Psoas muscle (tissue), 8 donors: ENCODE results near the gene CBR3. TPM values are rescaled to one million over a fixed set of nuclear protein-coding genes. Genes with fewer than 3 reads are reported as not detected.

ENCODE experiments used
- ATAC-seq, 4 donors: fragments of 200-7000 bp; cut with Tn5 transposase; one replicate each; pipeline ENCODE4 v1.9.1; 2020; ENCODE audit warnings: moderate library complexity in 3 of 4, mild to moderate bottlenecking in 2 of 4
- DNase-seq, 2 donors: peaks; one replicate each; pipeline ENCODE4 v3.0.0-alpha.2; 2020
- H3K27ac ChIP-seq: fragments of 200-600 bp; one replicate; pipeline ENCODE4 v1.8.0; 2022
- H3K27me3 ChIP-seq, 3 donors: fragments of 200-600 bp in 1 of 3; one replicate each; pipeline versions ENCODE4 v1.6.1 to v1.8.0; 2013 to 2022; ENCODE audit warnings: low read length in 2 of 3, mild to moderate bottlenecking in 2 of 3, moderate library complexity in 1 of 3; ENCODE audit not compliant: insufficient read depth in 3 of 3
- H3K36me3 ChIP-seq, 2 donors: fragments of 200-600 bp in 1 of 2; one replicate each; pipeline versions ENCODE4 v1.6.1 to v1.8.0; 2013 to 2022; ENCODE audit warnings: low read depth in 1 of 2, mild to moderate bottlenecking in 1 of 2, moderate library complexity in 1 of 2; ENCODE audit not compliant: insufficient read depth in 1 of 2
- H3K4me1 ChIP-seq: fragments of 200-600 bp; one replicate; pipeline ENCODE4 v1.8.0; 2022
- H3K4me3 ChIP-seq: fragments of 200-600 bp; one replicate; pipeline ENCODE4 v1.8.0; 2022; ENCODE audit warnings: mild to moderate bottlenecking
- H3K9me3 ChIP-seq: fragments of 200-600 bp; one replicate; pipeline ENCODE4 v1.8.0; 2022
- CTCF ChIP-seq: fragments of 200-600 bp; IDR thresholded peaks from one replicate; pipeline ENCODE4 v1.8.0; 2022; ENCODE audit warnings: antibody characterized with exemption
- WGBS, 3 donors: extraction: QIAGEN DNeasy Blood & Tissue Kit; methylation state at CpG; one replicate each; pipeline versions ENCODE4 v1.1.6 to v1.1.7; 2013; 5-methylcytosine and 5-hydroxymethylcytosine counted together
- intact Hi-C, 2 donors: fragments of 100-400 bp; cut with DNase I; formaldehyde crosslinking; loops; one replicate each; pipeline versions ENCODE4 v1.11.0 to v1.14.2; 2022
- polyA plus RNA-seq, 3 donors: library from polyadenylated mRNA; stranded (reverse); fragments of 200-250 nt; gene quantifications; one replicate each; pipeline ENCODE4 v1.2.3, GENCODE V29; 2013
- total RNA-seq, 4 donors: library from RNA; stranded (reverse); fragmentation: NEBNext Ultra II Directional in 2 of 4; extraction: Animal tissue kit (Norgen Biotek cat#: 25700) in 2 of 4; gene quantifications; one replicate each; pipeline versions ENCODE4 v1.2.1 to v1.2.4, GENCODE V29; 2021 to 2023
- donor health status: healthy with polysubstance abuse.
- donor health status: DM: no; HTN: no; CAD: no; lungs with moderate emphysema.
- donor health status: Bipolar disorder and iron deficiency.
- donor health status: healthy.
- donor health status: DM: yes; HTN: yes; CAD: no.
- donor health status: DM: no; HTN: no; CAD: no.
- donor health status: DM: no; HTN: no; CAD: no.
- donor health status: DM: yes; HTN: yes; CAD: no.

Gene CBR3
- total and polyA plus RNA-seq, 7 donors = 0.64 to 1.9 (median 1.4) TPM

DNA sequence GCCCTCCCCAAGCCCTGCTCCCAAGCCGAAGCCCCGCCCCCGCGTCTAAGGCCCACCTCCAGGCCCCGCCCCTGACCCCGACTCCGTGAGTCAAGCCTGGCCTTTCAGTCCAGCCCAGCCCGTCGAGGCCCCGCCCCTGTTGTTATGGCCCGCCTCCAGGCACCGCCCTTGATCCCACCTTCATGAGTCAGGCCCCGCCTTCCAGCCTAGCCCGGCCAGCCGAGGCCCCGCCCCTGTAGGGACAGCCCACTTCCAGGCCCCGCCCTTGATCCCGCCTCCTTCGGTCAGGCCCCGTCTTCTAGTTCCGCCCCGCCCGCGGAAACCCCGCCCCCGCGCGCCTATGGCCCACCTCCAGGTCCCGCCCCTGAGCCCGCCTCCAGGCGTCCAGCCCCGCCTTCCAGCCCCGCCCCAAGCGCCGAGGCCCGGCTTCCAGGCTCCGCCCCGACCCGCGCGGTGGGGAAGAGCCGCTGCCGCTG is 21.5 kb downstream of the CBR3 start:
- ATAC-seq (peak; percentile 92 to 96 (median 94)), DNase-seq (peak; percentile 99 to 100)
- peak overlapping the region; percentile 92 for H3K4me3 ChIP-seq
- TF ChIP-seq CTCF = no peak
- no peaks in the 10 kb centered on the region for H3K9me3 ChIP-seq
- no peaks in the 10 kb centered on the region for H3K27me3 ChIP-seq
- intact Hi-C loops = loop anchor here (2.0 to 5.0 kb wide), 3 partner anchors 41 to 164 kb away; partner anchors contain the start of gene MORC3 (in 1 of the 2)
- WGBS, 3 donors = 0 to 1% (median 0%) methylated on average over 9 to 43 of the region's 43 CpGs
- no peaks in the 10 kb centered on the region for H3K36me3 ChIP-seq
- H3K4me1 ChIP-seq = peaks cover 15% of the 10 kb centered on the region
- H3K27ac ChIP-seq = peak overlapping the region; percentile 79

GRCh38 chr21:36156815-36157670 is 22.2 kb downstream of the CBR3 start, which contains the start of gene DOP1B:
Gene DOP1B (plus strand): TSS chr21:36156824. CDS start chr21:36164734, 7,910 bp downstream.
- WGBS, 3 donors = 1 to 2% (median 1%) methylated on average over 62 to 83 of the region's 83 CpGs
- intact Hi-C loops = loop anchor here (2.0 to 5.0 kb wide), 3 partner anchors 40 to 164 kb away; partner anchors contain the start of gene MORC3 (in 1 of the 2)
- no peaks in the 10 kb centered on the region for H3K27me3 ChIP-seq
- DNase-seq (peak in 1 of 2 donors; percentile 18), ATAC-seq (peak in 1 of 4 donors; percentile 9)
- H3K36me3 ChIP-seq = no peaks in the 10 kb centered on the region
- H3K4me3 ChIP-seq = peak within 1 kb of the TSS; percentile 92
- peak within 1 kb of the TSS; percentile 79 for H3K27ac ChIP-seq
- no peaks in the 10 kb centered on the region for H3K9me3 ChIP-seq
- no peak for TF ChIP-seq CTCF
- H3K4me1 ChIP-seq = peaks cover 15% of the 10 kb centered on the region

DNA sequence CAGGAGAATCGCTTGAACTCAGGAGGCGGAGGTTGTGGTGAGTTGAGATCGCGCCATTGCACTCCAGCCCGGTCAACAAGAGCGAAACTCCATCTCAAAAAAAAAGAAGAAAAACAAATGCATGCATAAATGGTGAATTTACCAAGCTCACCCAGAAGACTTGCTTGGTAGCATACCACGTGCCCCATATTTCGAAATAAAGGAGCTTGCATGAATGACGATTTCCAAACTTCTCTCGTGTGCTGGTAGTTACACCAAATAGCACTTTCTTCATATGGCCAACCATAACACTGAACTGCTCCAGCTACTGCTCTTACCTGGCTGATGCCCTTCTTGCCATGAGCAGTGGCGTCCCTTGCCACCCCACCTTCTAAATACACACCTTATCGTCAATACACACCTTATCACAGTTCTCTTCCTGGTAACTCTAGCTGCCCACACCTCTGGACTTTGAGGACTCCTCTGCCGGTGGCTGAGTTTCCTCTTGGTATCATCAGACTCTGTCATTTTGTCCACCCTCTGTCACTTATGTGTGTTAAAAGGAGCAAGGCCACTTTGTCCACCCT is 24.6 kb downstream of the CBR3 start:
- Histone ChIP-seq H3K4me3 (no peak overlapping the region), H3K27me3 (no peaks in the 10 kb centered on the region), H3K9me3 (no peaks in the 10 kb centered on the region), H3K27ac (no peak overlapping the region), H3K4me1 (peaks cover 15% of the 10 kb centered on the region), H3K36me3 (no peaks in the 10 kb centered on the region)
- intact Hi-C loops = loop anchor here (5.0 kb wide), 2 partner anchors 38 to 43 kb away; no protein-coding TSS in a partner anchor
- WGBS, 3 donors = 76 to 91% (median 87%) methylated on average over 13 of the region's 13 CpGs
- TF ChIP-seq CTCF = no peak
- DNase-seq (no peak), ATAC-seq (no peak)

DNA sequence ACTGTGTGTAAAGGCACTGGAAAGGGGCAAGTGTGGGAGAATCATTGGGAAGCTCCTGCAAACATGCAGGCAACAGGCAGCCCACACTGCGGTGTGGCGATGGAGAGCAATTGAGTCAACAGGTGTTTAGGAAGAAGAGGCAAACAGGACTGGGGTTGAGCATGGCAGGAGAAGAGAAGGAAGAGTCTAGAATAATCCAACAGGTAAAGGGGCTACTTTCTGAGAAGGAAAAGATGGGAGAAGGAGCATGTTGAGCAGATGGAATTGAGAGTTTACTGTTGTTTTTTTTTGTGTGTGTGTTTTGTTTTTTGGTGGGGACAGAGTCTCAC is 25.9 kb downstream of the CBR3 start:
- no peaks in the 10 kb centered on the region for H3K9me3 ChIP-seq
- no peak overlapping the region for H3K4me3 ChIP-seq
- H3K27me3 ChIP-seq = no peaks in the 10 kb centered on the region
- DNase-seq (no peak), ATAC-seq (no peak)
- no peaks in the 10 kb centered on the region for H3K36me3 ChIP-seq
- WGBS, 3 donors = 96 to 100% (median 98%) methylated on average over 2 of the region's 2 CpGs
- intact Hi-C loops = no loop called here
- H3K4me1 ChIP-seq = peaks cover 10% of the 10 kb centered on the region
- TF ChIP-seq CTCF = no peak
- no peak overlapping the region for H3K27ac ChIP-seq
